NCI-H526 (cell line): ENCODE results near the gene C11orf52.
A peak's percentile ranks its signal among the peaks of the same experiment; 100 is the strongest.
"Not testable (repeated sequence)": the region's sequence is repeated elsewhere in the genome, so short reads cannot be mapped to it uniquely, and the experiment has no call there.

Experiments used
- DNase-seq, 2 experiments: peaks; one replicate each; lab custom pipeline; 2025; lab: John Stamatoyannopoulos, UW

C11orf52 gene

DNA sequence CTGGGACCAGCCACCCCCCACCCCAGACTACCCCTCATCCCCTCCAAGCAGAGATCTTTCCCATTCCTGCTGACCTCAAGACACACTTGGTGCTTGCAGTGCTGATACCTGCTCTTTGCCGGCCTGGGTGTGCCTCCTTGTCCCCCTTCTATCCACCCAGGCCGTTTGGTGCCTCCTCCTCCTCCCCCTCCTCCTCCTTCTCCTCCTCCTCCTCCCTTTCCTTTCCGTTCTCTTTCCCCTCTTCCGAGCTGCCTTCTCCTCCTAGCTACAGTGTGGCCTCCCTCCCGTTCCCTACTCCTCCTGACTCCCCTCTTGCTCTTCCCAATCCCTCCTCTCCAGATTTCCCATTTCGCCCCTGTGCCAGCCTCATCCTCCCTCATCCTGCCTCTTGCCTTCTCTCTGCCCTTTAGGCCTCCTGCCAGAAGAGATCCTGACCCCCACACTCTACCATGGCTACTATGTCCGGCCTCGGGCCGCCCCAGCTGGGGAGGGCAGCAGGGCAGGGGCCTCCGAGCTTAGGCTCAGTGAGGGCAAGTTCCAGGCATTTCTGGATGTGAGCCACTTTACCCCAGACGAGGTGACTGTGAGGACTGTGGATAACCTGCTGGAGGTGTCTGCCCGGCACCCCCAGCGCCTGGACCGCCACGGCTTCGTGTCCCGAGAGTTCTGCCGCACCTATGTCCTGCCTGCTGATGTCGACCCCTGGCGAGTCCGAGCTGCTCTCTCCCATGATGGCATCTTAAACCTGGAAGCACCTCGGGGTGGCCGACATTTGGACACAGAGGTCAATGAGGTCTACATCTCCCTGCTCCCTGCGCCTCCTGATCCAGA is 5.5 kb upstream of the C11orf52 start:
- DNase-seq: no peak

DNA sequence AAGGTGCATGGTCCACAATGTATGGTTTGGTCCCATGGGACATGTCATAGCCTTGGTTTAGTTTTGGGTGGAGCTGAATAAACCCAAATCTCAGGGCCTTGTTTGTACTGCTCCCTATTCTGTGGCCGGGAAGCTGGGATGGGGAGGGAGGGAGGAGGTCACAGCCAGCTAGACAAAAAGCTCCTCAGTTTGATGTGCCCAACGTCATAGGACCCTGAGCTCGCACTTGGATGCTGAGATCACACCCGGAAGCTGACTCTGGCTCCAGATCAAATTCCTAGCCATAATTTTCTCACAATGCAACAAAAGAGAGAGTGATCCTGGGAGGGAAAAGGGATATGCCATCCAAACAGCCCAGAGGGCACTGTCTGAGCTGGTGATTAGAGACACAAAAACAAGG is 4.7 kb upstream of the C11orf52 start:
- DNase-seq: no peak

GRCh38 chr11:111916768-111917167 is 1.9 kb upstream of the C11orf52 start:
- DNase-seq: no peak

DNA sequence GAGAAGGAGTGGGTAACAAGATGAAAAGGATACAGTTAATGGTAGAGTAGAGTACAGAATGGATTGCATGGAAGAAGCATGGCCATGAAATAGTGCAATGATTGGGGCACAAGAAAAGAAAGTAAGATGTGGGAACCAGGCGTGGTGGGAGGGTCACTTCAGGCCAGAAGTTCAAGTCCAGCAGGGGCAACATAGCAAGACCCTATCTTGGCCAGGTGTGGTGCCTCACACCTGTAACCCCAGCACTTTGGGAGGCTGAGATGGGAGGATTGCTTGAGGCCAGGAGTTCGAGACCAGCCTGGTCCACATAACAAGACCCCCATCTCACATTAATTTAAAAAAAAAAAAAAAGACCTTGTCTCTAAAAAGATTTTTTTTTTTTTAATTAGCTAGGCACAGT is 1.4 kb upstream of the C11orf52 start:
- DNase-seq: no peak

DNA sequence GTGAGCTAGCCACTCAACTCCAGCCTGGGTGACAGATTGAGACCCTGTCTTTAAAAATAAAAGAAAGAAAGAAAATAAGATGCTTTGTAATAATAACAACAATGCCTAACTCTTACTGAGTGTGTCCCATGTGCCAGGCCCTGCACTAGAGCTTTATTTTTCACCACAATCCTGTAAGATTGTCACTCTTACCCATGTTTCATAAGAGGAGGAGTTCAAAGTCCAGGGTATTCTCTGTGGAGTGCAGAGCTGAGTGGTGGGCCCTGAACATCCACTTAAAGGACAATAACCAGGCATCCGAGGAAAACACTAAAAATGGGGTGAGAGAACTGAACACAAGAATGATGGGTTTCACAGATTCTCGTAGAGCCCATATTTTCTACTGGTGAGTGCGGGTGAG is 925 bp upstream of the C11orf52 start:
- DNase-seq: no peak

DNA sequence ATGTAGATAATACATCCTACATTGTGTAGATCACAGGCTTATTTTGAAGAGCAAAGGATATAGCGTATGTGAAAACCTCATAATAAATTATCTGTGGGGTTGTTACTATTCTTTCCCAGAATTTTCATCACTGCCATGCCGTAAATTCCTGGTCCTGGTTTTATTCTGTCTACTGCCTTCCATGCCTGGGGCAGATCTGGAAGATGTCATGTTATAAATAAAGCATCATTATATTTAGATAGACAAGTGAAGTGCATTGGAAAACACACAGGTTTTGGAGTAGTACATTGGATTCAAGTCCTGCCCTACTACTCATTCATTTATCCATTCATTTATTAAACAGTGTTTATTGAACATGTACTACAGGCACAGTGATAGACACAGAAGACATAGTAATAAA is 2.2 kb downstream of the C11orf52 start:
- DNase-seq: no peak

- no peak for DNase-seq
Observed at GRCh38 chr11:111921541-111922230, 3.0 kb downstream of the C11orf52 start.

DNA sequence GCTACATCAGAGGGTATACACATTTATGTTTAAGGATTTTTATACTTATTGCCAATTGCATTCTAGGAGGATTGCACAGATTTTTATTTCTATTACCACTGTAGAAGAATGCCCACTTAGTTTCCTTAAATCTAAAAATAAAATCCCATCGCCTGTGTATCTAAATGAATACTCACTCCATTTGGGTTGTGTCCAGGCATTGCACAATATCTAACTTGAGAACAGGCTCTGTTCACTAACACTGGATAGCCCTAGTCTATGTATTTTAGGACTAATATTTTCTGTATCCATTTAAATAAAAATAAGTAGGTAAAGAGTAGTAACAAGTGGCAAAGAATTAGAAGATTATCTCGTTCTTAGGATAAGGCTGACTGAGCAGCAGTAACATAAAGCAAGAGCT is 4.1 kb downstream of the C11orf52 start:
- DNase-seq: no peak

DNA sequence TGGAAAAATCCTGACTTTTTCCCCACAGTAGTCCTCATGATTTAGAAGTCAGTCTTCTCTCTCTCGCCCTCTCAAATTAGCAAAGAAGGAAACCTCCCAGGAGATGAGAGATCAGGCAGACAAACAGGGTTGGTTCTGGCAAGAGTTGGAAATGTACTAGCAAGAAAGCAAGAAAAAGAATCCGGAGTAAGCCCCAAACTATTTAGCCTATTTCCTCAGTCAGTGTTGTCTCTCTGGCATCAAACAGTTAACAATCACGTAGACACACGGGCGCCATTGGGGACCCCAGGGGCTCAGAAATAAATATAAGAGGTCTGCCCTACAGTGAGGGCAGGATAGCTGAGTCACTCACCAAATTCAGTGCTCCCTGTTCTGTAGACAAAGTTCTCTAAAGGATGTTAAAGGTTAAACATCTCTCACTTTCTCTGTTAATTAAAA is 4.7 kb downstream of the C11orf52 start:
- DNase-seq: no peak

DNA sequence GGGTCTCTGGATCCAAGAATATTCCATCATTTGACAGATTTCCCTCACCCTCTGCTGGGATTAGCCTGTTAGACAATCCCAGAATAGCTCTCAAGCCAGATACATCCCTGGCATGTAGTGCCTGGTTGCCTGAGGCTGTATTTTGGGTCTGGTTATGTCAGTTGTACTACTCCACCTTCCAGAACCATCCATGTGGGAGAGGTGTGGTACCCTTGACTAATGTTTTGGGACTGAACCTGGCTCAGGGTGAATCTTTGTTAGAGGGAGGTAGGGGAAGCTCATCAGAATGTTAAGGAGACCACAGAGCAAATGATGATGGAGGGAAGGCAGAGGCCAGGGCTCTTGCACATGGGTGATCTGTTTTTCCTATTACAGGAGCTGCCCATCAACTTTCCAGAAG is 5.2 kb downstream of the C11orf52 start:
- DNase-seq: no peak

- DNase-seq: no peak
Observed at GRCh38 chr11:111925953-111926352, 7.2 kb downstream of the C11orf52 start.

- DNase-seq: peak; percentile 97 to 100
Observed at GRCh38 chr11:111926505-111927391, 8.0 kb downstream of the C11orf52 start.

DNA sequence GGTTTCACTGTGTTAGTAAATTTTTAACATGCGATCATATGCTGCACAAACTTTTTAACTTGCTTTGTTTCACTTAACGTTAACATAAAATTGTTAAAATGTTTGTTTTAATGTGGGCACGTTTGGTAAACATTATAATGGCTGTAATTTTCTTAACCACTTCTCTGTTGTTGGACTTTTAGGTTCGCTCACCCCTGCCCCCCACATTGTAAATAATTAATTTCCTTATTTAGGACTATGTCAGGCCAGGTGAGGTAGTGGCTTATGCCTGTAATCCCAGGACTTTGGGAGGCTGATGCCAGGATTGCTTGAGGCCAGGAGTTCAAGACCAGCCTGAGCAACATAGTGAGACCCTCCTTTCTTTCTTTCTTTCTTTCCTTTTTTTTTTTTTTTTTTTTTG is 11.8 kb downstream of the C11orf52 start:
- no peak for DNase-seq

- no peak for DNase-seq
Observed at GRCh38 chr11:111932611-111932950, 13.9 kb downstream of the C11orf52 start.

DNA sequence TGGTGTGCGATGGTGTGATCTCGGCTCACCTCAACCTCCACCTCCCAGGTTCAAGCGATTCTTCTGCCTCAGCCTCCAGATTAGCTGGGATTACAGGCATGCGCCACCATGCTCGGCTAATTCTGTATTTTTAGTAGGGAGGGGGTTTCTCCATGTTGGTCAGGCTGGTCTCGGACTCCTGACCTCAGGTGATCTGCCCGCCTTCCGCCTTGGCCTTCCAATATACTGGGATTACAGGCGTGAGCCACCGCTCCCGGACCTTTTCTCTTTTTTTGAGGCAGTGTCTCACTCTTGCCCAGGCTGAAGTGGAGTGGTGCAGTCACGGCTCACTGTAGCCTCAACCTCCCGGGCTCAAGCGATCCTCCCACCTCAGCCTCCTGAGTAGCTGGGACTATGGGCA is 14.5 kb downstream of the C11orf52 start:
- not testable (repeated sequence) for DNase-seq

GRCh38 chr11:111933872-111934271 is 15.2 kb downstream of the C11orf52 start:
- no peak for DNase-seq

DNA sequence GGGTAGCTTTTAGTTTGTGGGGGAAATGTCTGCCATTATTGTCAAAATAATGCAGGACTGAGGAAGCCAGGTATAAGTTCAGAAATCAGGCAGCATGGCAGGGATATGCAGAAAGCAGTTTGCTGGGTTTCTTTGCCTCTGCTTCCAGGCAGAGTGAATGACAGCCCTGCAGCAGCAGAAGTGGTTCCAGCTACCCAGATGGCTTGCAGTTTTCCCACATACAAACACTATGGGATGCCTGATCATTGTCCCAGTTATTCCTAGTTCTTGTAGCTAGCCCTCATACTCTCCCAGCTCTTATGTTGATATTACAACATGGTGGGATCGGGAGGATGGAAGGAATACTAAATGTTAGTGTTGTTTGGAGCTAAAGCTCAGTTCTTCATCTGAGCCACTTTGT is 15.6 kb downstream of the C11orf52 start:
- no peak for DNase-seq

DNA sequence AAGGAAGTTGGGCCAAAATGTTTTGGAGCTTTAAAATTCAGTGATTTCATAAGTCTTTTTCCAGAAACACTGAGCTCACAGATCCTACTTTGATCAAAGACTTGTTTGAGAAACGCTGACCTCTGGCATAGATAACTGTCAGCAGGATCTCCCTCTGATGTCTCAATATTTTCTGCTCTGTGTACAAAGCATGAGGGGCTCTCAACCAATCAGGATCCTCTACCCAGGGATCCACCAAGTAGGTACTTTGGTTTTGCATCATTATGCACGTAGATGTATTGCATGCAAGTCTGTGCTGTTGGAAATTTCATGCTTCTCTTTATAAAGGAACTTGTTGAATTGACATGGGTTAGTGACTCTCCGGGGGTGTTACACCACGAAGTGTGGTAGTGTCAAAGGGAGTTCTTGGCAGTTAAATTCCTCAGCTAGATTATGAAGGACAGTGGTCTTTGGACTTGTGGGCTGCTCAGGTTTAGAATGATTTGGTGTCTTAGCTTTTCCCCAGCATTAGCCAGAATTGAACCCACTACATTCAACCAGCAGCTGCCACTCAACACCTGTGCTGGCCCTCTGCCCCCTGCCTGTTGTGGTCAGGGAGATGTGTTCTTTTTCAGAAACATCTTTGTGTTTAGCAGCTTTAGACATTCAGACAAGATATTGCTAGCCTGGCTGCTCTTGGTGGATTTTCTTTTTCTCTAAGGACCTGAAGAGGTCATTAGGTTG is 16.8 kb downstream of the C11orf52 start:
- peak in 1 of 2 experiments; percentile 59 for DNase-seq

- DNase-seq: peak in 1 of 2 experiments; percentile 29
Observed at GRCh38 chr11:111936040-111936540, 17.4 kb downstream of the C11orf52 start.

DNA sequence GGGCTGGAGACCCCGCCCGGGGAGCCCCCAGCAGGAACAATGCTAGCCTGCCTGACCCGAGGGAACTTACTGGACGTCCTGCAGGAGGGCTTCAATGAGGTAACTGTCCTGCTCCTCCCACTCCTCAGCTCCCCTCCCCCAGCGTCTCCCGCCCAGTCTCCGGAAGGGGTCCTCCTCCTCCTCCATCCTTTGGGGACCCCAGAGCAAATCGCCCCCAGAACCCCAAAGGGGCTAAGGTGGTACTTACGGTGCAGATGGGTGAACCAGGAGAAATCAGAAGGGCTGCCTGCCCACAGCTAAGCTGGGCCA is 18.7 kb downstream of the C11orf52 start:
- peak in 1 of 2 experiments; percentile 69 for DNase-seq

DNA sequence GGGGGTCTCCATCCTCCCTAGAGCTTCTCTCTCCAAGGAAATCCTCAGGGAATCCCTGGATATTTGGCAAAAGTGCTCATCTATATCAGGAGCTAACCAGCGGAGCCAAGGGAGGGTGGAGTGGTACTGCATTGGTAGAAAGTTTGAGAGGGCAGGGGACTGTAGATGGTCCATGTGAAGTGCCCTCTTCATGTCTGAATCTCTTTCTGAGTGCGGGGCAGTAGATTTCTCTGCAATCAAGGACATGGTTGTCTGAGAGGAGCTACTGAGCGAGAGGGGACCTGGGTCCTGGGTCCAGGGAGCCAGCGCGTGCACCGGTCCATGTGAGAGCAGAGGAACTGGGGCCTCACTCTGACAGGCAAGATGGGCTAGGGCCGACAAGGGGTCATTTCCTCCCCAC is 19.1 kb downstream of the C11orf52 start:
- peak in 1 of 2 experiments; percentile 67 for DNase-seq

GRCh38 chr11:111938687-111939160 is 20.0 kb downstream of the C11orf52 start:
- DNase-seq: peak; percentile 20 to 53
